ENCODE measurements around the gene EXOC3.
"Not testable (repeated sequence)": the region's sequence is repeated elsewhere in the genome, so short reads cannot be mapped to it uniquely, and the experiment has no call there.

EXOC3 gene

GRCh38 chr5:485113-485945 lies 42.4 kb downstream of the EXOC3 start:
- Histone ChIP-seq H3K4me3 (ENCODE audit: low read length in 2 of 2) (no peak overlapping the region), H3K36me3 (ENCODE audit: control insufficient read depth in 2 of 2, insufficient read depth in 2 of 2, low read length in 2 of 2) (no peaks in the 10 kb centered on the region), H3K9me3 (ENCODE audit: control insufficient read depth in 2 of 2, low read length in 2 of 2) (no peaks in the 10 kb centered on the region), H3K9ac (ENCODE audit: low read depth in 1 of 2, low read length in 2 of 2) (no peak overlapping the region), H3K4me1 (ENCODE audit: control insufficient read depth in 2 of 2, insufficient read depth in 2 of 2, low read length in 2 of 2) (no peaks in the 10 kb centered on the region), H3K27me3 (ENCODE audit: control insufficient read depth in 2 of 2, insufficient read depth in 2 of 2, low read length in 2 of 2) (peaks cover 2 to 3% of the 10 kb centered on the region in 2 donors), H3K27ac (ENCODE audit: low read depth in 2 of 2, low read length in 2 of 2) (no peak overlapping the region)

- no peak overlapping the region for H3K27ac ChIP-seq (ENCODE audit: low read depth in 2 of 2, low read length in 2 of 2)
- H3K9ac ChIP-seq (ENCODE audit: low read depth in 1 of 2, low read length in 2 of 2), result no peak overlapping the region
- no peaks in the 10 kb centered on the region for H3K9me3 ChIP-seq (ENCODE audit: control insufficient read depth in 2 of 2, low read length in 2 of 2)
- no peaks in the 10 kb centered on the region for H3K4me1 ChIP-seq (ENCODE audit: control insufficient read depth in 2 of 2, insufficient read depth in 2 of 2, low read length in 2 of 2)
- H3K36me3 ChIP-seq (ENCODE audit: control insufficient read depth in 2 of 2, insufficient read depth in 2 of 2, low read length in 2 of 2), result no peaks in the 10 kb centered on the region
- peaks cover 0 to 3% of the 10 kb centered on the region in 2 donors for H3K27me3 ChIP-seq (ENCODE audit: control insufficient read depth in 2 of 2, insufficient read depth in 2 of 2, low read length in 2 of 2)
- no peak overlapping the region for H3K4me3 ChIP-seq (ENCODE audit: low read length in 2 of 2)
Observed at GRCh38 chr5:485946-486491, 43.0 kb downstream of the EXOC3 start.

GRCh38 chr5:486597-486996 lies 43.6 kb downstream of the EXOC3 start:
- not testable (repeated sequence) for H3K4me3 ChIP-seq (ENCODE audit: low read length in 2 of 2); H3K4me1 ChIP-seq (ENCODE audit: control insufficient read depth in 2 of 2, insufficient read depth in 2 of 2, low read length in 2 of 2); H3K36me3 ChIP-seq (ENCODE audit: control insufficient read depth in 2 of 2, insufficient read depth in 2 of 2, low read length in 2 of 2); H3K9ac ChIP-seq (ENCODE audit: low read depth in 1 of 2, low read length in 2 of 2); H3K9me3 ChIP-seq (ENCODE audit: control insufficient read depth in 2 of 2, low read length in 2 of 2); H3K27me3 ChIP-seq (ENCODE audit: control insufficient read depth in 2 of 2, insufficient read depth in 2 of 2, low read length in 2 of 2); H3K27ac ChIP-seq (ENCODE audit: low read depth in 2 of 2, low read length in 2 of 2)

GRCh38 chr5:488241-488640 lies 45.3 kb downstream of the EXOC3 start:
- H3K9me3 ChIP-seq (ENCODE audit: control insufficient read depth in 2 of 2, low read length in 2 of 2), result no peaks in the 10 kb centered on the region
- H3K27me3 ChIP-seq (ENCODE audit: control insufficient read depth in 2 of 2, insufficient read depth in 2 of 2, low read length in 2 of 2), result peaks cover 0 to 3% of the 10 kb centered on the region in 2 donors
- H3K4me3 ChIP-seq (ENCODE audit: low read length in 2 of 2), result no peak overlapping the region
- H3K4me1 ChIP-seq (ENCODE audit: control insufficient read depth in 2 of 2, insufficient read depth in 2 of 2, low read length in 2 of 2), result no peaks in the 10 kb centered on the region
- no peak overlapping the region for H3K27ac ChIP-seq (ENCODE audit: low read depth in 2 of 2, low read length in 2 of 2)
- H3K36me3 ChIP-seq (ENCODE audit: control insufficient read depth in 2 of 2, insufficient read depth in 2 of 2, low read length in 2 of 2), result no peaks in the 10 kb centered on the region
- no peak overlapping the region for H3K9ac ChIP-seq (ENCODE audit: low read depth in 1 of 2, low read length in 2 of 2)

GRCh38 chr5:488744-489688 lies 46.0 kb downstream of the EXOC3 start:
- Histone ChIP-seq H3K9me3 (ENCODE audit: control insufficient read depth in 2 of 2, low read length in 2 of 2) (no peaks in the 10 kb centered on the region), H3K4me3 (ENCODE audit: low read length in 2 of 2) (no peak overlapping the region), H3K9ac (ENCODE audit: low read depth in 1 of 2, low read length in 2 of 2) (no peak overlapping the region), H3K27me3 (ENCODE audit: control insufficient read depth in 2 of 2, insufficient read depth in 2 of 2, low read length in 2 of 2) (peaks cover 0 to 3% of the 10 kb centered on the region in 2 donors), H3K27ac (ENCODE audit: low read depth in 2 of 2, low read length in 2 of 2) (no peak overlapping the region), H3K4me1 (ENCODE audit: control insufficient read depth in 2 of 2, insufficient read depth in 2 of 2, low read length in 2 of 2) (no peaks in the 10 kb centered on the region), H3K36me3 (ENCODE audit: control insufficient read depth in 2 of 2, insufficient read depth in 2 of 2, low read length in 2 of 2) (no peaks in the 10 kb centered on the region)

- Histone ChIP-seq H3K4me1 (ENCODE audit: control insufficient read depth in 2 of 2, insufficient read depth in 2 of 2, low read length in 2 of 2) (no peaks in the 10 kb centered on the region), H3K36me3 (ENCODE audit: control insufficient read depth in 2 of 2, insufficient read depth in 2 of 2, low read length in 2 of 2) (no peaks in the 10 kb centered on the region), H3K4me3 (ENCODE audit: low read length in 2 of 2) (no peak overlapping the region), H3K9ac (ENCODE audit: low read depth in 1 of 2, low read length in 2 of 2) (no peak overlapping the region), H3K9me3 (ENCODE audit: control insufficient read depth in 2 of 2, low read length in 2 of 2) (no peaks in the 10 kb centered on the region), H3K27me3 (ENCODE audit: control insufficient read depth in 2 of 2, insufficient read depth in 2 of 2, low read length in 2 of 2) (peaks cover 0 to 3% of the 10 kb centered on the region in 2 donors), H3K27ac (ENCODE audit: low read depth in 2 of 2, low read length in 2 of 2) (no peak overlapping the region)
Observed at GRCh38 chr5:489689-490080, 46.7 kb downstream of the EXOC3 start.

- H3K36me3 ChIP-seq (ENCODE audit: control insufficient read depth in 2 of 2, insufficient read depth in 2 of 2, low read length in 2 of 2), result no peaks in the 10 kb centered on the region
- H3K27me3 ChIP-seq (ENCODE audit: control insufficient read depth in 2 of 2, insufficient read depth in 2 of 2, low read length in 2 of 2), result no peaks in the 10 kb centered on the region
- H3K27ac ChIP-seq (ENCODE audit: low read depth in 2 of 2, low read length in 2 of 2), result no peak overlapping the region
- no peaks in the 10 kb centered on the region for H3K9me3 ChIP-seq (ENCODE audit: control insufficient read depth in 2 of 2, low read length in 2 of 2)
- H3K4me1 ChIP-seq (ENCODE audit: control insufficient read depth in 2 of 2, insufficient read depth in 2 of 2, low read length in 2 of 2), result no peaks in the 10 kb centered on the region
- H3K4me3 ChIP-seq (ENCODE audit: low read length in 2 of 2), result no peak overlapping the region
- H3K9ac ChIP-seq (ENCODE audit: low read depth in 1 of 2, low read length in 2 of 2), result no peak overlapping the region
Observed at GRCh38 chr5:490116-491106, 47.4 kb downstream of the EXOC3 start.

GRCh38 chr5:491119-491855 lies 48.3 kb downstream of the EXOC3 start:
- H3K4me1 ChIP-seq (ENCODE audit: control insufficient read depth in 2 of 2, insufficient read depth in 2 of 2, low read length in 2 of 2), result no peaks in the 10 kb centered on the region
- peaks cover 0 to 4% of the 10 kb centered on the region in 2 donors for H3K27me3 ChIP-seq (ENCODE audit: control insufficient read depth in 2 of 2, insufficient read depth in 2 of 2, low read length in 2 of 2)
- H3K9me3 ChIP-seq (ENCODE audit: control insufficient read depth in 2 of 2, low read length in 2 of 2), result no peaks in the 10 kb centered on the region
- H3K36me3 ChIP-seq (ENCODE audit: control insufficient read depth in 2 of 2, insufficient read depth in 2 of 2, low read length in 2 of 2), result no peaks in the 10 kb centered on the region
- no peak overlapping the region for H3K27ac ChIP-seq (ENCODE audit: low read depth in 2 of 2, low read length in 2 of 2)
- no peak overlapping the region for H3K4me3 ChIP-seq (ENCODE audit: low read length in 2 of 2)
- no peak overlapping the region for H3K9ac ChIP-seq (ENCODE audit: low read depth in 1 of 2, low read length in 2 of 2)

- H3K4me1 ChIP-seq (ENCODE audit: control insufficient read depth in 2 of 2, insufficient read depth in 2 of 2, low read length in 2 of 2), result no peaks in the 10 kb centered on the region
- H3K4me3 ChIP-seq (ENCODE audit: low read length in 2 of 2), result no peak overlapping the region
- H3K36me3 ChIP-seq (ENCODE audit: control insufficient read depth in 2 of 2, insufficient read depth in 2 of 2, low read length in 2 of 2), result no peaks in the 10 kb centered on the region
- peaks cover 0 to 5% of the 10 kb centered on the region in 2 donors for H3K27me3 ChIP-seq (ENCODE audit: control insufficient read depth in 2 of 2, insufficient read depth in 2 of 2, low read length in 2 of 2)
- no peak overlapping the region for H3K9ac ChIP-seq (ENCODE audit: low read depth in 1 of 2, low read length in 2 of 2)
- H3K27ac ChIP-seq (ENCODE audit: low read depth in 2 of 2, low read length in 2 of 2), result no peak overlapping the region
- H3K9me3 ChIP-seq (ENCODE audit: control insufficient read depth in 2 of 2, low read length in 2 of 2), result no peaks in the 10 kb centered on the region
Observed at GRCh38 chr5:491856-492155, 48.8 kb downstream of the EXOC3 start.
